Measurements from ENCODE around the gene NCLN. TPM values are rescaled to one million over a fixed set of nuclear protein-coding genes. Genes with fewer than 3 reads are reported as not detected.

The NCLN gene
- total and polyA plus RNA-seq, 2 donors (not counting 1 experiment from before 2014, with no cell fraction given): 33.0 to 35.8 TPM

DNA sequence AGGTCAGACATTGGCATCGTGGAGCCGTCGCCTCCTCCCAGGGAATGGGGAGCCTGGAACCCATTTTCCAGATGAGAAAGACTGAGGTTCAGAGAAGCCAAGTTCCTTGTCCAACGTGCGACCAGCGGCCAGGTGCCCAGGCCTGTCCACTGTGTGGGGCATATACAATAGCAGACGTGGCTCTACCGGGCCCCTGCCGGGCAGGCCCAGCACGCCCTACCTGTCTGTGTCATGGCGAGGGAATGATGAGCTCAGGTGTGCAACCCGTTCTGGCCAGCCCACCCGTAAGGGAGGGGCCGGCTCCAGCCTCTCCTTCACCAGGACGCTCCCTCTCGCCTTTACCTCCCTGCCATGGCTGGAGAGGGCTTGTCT is 49.1 kb upstream of the NCLN start:
- Histone ChIP-seq H3K36me3 (ENCODE audit: control insufficient read depth, insufficient read depth, low read length) (no peaks in the 10 kb centered on the region), H3K9ac (ENCODE audit: insufficient read depth, low read length) (no peak overlapping the region), H3K4me3 (replicated peaks in 1 of 4; ENCODE audit: control extremely low read depth in 1 of 4, insufficient read depth in 1 of 4, low read depth in 3 of 4, low read length in 4 of 4) (no peak overlapping the region), H2AFZ (ENCODE audit: low read length) (no peak overlapping the region), H3K4me1 (ENCODE audit: control insufficient read depth, extremely low read depth, insufficient read depth, low read length) (peaks cover 4% of the 10 kb centered on the region), H3K27ac (ENCODE audit: insufficient read depth, low read length) (no peak overlapping the region), H4K20me1 (ENCODE audit: control insufficient read depth, extremely low read depth, insufficient read depth, low read length) (no peaks in the 10 kb centered on the region), H3K27me3 (ENCODE audit: control insufficient read depth, insufficient read depth, low read length) (no peaks in the 10 kb centered on the region), H3K4me2 (ENCODE audit: extremely low read depth, insufficient read depth, low read length) (no peak overlapping the region), H3K9me3 (ENCODE audit: control insufficient read depth, insufficient read depth, low read depth, low read length) (no peaks in the 10 kb centered on the region), H3K79me2 (ENCODE audit: control insufficient read depth, insufficient read depth, low read length) (no peaks in the 10 kb centered on the region)
- DNase-seq (ENCODE audit: low read depth in 2 of 2): no peak
- no peak for TF ChIP-seq CTCF (conservative IDR thresholded peaks at IDR 0.05 in 1 of 2, IDR thresholded peaks at IDR 0.05 in 1 of 2; ENCODE audit: low read depth in 1 of 2, low read length in 2 of 2)
- TF ChIP-seq EZH2 (IDR thresholded peaks at IDR 0.05; ENCODE audit: low read length, missing control alignments): no peak

GRCh38 chr19:3137119-3137518 is 48.6 kb upstream of the NCLN start:
- DNase-seq (ENCODE audit: low read depth in 2 of 2): peak in 1 of 2 donors; percentile 27
- Histone ChIP-seq H3K27ac (ENCODE audit: insufficient read depth, low read length) (no peak overlapping the region), H3K4me1 (ENCODE audit: control insufficient read depth, extremely low read depth, insufficient read depth, low read length) (peaks cover 6% of the 10 kb centered on the region), H3K4me3 (replicated peaks in 1 of 4; ENCODE audit: control extremely low read depth in 1 of 4, insufficient read depth in 1 of 4, low read depth in 3 of 4, low read length in 4 of 4) (no peak overlapping the region), H3K9me3 (ENCODE audit: control insufficient read depth, insufficient read depth, low read depth, low read length) (no peaks in the 10 kb centered on the region), H3K4me2 (ENCODE audit: extremely low read depth, insufficient read depth, low read length) (no peak overlapping the region), H4K20me1 (ENCODE audit: control insufficient read depth, extremely low read depth, insufficient read depth, low read length) (no peaks in the 10 kb centered on the region), H3K27me3 (ENCODE audit: control insufficient read depth, insufficient read depth, low read length) (no peaks in the 10 kb centered on the region), H3K36me3 (ENCODE audit: control insufficient read depth, insufficient read depth, low read length) (no peaks in the 10 kb centered on the region), H2AFZ (ENCODE audit: low read length) (no peak overlapping the region), H3K9ac (ENCODE audit: insufficient read depth, low read length) (no peak overlapping the region), H3K79me2 (ENCODE audit: control insufficient read depth, insufficient read depth, low read length) (no peaks in the 10 kb centered on the region)
- no peak for TF ChIP-seq EZH2 (IDR thresholded peaks at IDR 0.05; ENCODE audit: low read length, missing control alignments)
- TF ChIP-seq CTCF (conservative IDR thresholded peaks at IDR 0.05 in 1 of 2, IDR thresholded peaks at IDR 0.05 in 1 of 2; ENCODE audit: low read depth in 1 of 2, low read length in 2 of 2): no peak

GRCh38 chr19:3138268-3138667 is 47.5 kb upstream of the NCLN start:
- no peak for DNase-seq (ENCODE audit: low read depth in 2 of 2)
- Histone ChIP-seq H3K27me3 (ENCODE audit: control insufficient read depth, insufficient read depth, low read length) (no peaks in the 10 kb centered on the region), H3K4me2 (ENCODE audit: extremely low read depth, insufficient read depth, low read length) (no peak overlapping the region), H3K9me3 (ENCODE audit: control insufficient read depth, insufficient read depth, low read depth, low read length) (no peaks in the 10 kb centered on the region), H2AFZ (ENCODE audit: low read length) (no peak overlapping the region), H3K4me1 (ENCODE audit: control insufficient read depth, extremely low read depth, insufficient read depth, low read length) (peaks cover 6% of the 10 kb centered on the region), H3K79me2 (ENCODE audit: control insufficient read depth, insufficient read depth, low read length) (no peaks in the 10 kb centered on the region), H3K36me3 (ENCODE audit: control insufficient read depth, insufficient read depth, low read length) (no peaks in the 10 kb centered on the region), H4K20me1 (ENCODE audit: control insufficient read depth, extremely low read depth, insufficient read depth, low read length) (no peaks in the 10 kb centered on the region), H3K27ac (ENCODE audit: insufficient read depth, low read length) (no peak overlapping the region), H3K4me3 (replicated peaks in 1 of 4; ENCODE audit: control extremely low read depth in 1 of 4, insufficient read depth in 1 of 4, low read depth in 3 of 4, low read length in 4 of 4) (no peak overlapping the region), H3K9ac (ENCODE audit: insufficient read depth, low read length) (no peak overlapping the region)
- no peak for TF ChIP-seq CTCF (conservative IDR thresholded peaks at IDR 0.05 in 1 of 2, IDR thresholded peaks at IDR 0.05 in 1 of 2; ENCODE audit: low read depth in 1 of 2, low read length in 2 of 2)
- no peak for TF ChIP-seq EZH2 (IDR thresholded peaks at IDR 0.05; ENCODE audit: low read length, missing control alignments)
